GM18907 (cell line): ENCODE data around the gene KRTAP29-1.
"Not testable (repeated sequence)": the region's sequence is repeated elsewhere in the genome, so short reads cannot be mapped to it uniquely, and the experiment has no call there.

Source experiments
- ATAC-seq: cut with Tn5 transposase; IDR thresholded peaks from one replicate; pipeline ENCODE4 v1.9.1; 2021; ENCODE audit warnings: mild to moderate bottlenecking, moderate library complexity; ENCODE audit not compliant: unreplicated experiment

The KRTAP29-1 gene

DNA sequence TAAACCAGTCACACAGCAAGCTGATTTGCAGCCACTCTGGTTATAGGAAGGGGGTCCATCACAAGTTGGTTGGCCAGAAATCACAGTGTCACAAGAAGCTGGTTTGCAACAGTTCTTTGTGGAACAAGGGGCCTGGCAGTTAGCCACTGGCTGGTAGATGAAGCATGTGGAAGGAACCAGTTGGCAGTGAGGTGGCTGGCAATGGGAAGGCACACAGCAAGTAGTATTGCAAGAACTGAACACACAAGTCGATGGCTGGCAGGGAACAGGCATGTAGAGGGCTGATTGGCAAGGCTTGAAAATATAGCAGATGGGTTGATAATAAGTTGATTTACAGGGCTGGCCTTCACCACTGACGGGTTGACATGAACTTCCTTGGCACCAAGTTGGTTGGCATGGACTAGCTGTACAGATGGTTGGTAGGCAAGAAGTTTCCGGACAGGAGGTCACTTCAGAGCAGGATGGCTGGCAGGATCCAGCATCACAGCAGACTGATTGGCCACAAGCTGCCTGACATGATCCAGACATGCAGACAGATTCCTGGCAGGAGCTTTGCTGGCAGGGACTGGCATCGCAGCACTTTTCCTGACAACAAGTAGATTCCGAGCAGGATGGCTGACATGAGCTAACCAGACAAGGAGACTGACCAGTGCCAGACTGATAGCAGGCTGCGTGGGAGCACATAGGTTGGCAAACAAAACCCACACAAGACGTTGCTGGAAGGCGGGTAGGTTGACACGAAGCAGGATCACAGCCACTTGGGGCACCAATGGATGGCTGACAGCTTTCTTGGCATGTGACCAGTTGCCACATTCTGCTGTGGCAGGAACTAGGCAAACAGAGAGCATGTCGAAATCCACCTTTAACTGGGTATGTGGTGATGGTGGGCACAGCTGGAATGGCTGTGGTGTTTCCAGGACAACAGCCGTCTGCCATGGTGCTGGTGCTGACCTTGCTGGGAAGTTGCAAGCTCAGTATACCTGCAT is at the start of gene KRTAP29-1:
Gene KRTAP29-1 (minus strand): TSS at position 936 of the 986 bp plus-strand sequence. CDS start 0 bp downstream, at position 936.
- ATAC-seq, result no peak

DNA sequence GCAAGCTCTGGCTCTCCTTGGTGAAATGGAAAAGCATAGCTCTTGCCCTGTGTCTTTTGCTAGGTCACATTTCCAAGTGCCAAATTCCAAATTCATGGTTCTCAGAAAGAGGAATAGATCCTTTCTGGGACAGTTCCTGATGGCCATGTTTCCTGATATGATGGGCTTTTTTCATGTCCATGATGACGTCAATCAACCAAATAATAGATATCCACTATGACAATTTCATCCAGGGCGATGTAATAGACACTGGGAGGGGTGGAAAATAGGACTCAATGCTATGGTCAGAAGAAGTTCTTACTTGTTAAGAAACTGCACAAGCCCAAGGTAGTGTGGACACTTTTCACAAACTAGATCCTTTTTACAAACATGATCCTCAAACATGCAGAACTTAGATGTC is 48.5 kb upstream of the KRTAP29-1 start:
- no peak for ATAC-seq

DNA sequence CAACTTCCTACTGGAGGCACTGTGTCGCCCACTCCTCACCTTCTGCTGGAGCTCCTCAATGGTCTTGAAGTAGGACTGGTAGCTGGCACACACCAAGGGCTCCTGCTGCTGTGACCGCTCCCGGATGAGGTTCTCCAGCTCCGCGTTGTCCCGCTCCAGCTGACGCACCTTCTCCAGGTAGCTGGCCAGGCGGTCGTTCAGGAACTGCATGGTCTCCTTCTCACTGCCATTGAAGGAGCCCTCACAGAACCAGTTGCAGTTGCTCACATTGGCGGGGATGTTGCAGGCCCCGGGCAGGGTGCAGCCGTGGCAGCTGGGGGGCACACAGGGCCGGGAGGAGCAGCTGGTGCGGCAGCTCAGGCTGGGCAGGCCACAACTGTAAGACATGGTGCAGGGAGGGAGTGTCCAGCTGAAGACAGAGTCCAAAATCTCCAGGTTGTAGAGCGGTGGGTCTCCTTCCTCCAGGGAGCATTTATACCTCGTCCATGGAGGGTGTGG is 47.8 kb upstream of the KRTAP29-1 start, which contains the start of gene KRT33A:
Gene KRT33A (minus strand): TSS at position 448 of the 498 bp plus-strand sequence. CDS start 61 bp downstream, at position 387.
- ATAC-seq, result not testable (repeated sequence)

DNA sequence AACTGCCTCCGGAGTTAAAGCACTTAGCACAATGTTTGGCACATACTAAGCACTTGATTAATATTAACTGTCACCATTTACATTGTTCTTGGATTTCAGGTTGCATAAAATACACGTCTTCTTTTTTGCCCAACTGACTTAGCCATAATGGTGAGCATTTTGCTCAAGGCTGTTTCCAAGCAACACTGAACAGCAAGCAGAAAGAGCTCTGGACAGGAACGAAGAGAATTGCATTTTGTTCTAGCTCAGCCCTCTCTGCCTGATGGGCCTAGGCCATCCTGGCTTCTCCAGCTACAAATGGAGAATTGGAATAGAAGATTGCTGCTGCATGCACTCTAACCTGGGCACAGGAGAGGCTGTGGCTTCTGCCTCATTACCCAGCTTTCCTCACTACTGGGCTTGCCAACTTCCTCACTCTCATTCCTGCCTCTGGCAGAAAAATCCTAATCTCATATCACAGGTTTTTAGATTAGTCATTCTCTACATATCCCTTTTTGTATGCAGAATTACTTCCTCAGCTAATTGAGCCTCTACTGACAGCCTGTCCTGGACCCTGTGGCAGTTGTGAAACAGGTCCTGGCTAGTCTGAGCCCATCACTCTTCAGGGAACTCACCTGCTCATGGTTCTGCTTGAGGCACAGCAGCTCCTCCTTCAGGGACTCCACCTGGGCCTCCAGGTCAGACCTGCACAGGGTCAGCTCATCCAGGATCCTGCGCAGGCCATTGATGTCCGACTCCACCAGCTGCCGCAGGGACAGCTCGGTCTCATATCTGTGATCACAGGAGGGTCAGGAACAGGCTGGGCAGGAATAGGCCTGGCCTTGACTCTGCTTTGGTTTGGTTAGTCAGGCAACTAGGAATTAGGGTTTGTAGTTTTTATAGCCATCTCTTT is 45.5 kb upstream of the KRTAP29-1 start:
- no peak for ATAC-seq

DNA sequence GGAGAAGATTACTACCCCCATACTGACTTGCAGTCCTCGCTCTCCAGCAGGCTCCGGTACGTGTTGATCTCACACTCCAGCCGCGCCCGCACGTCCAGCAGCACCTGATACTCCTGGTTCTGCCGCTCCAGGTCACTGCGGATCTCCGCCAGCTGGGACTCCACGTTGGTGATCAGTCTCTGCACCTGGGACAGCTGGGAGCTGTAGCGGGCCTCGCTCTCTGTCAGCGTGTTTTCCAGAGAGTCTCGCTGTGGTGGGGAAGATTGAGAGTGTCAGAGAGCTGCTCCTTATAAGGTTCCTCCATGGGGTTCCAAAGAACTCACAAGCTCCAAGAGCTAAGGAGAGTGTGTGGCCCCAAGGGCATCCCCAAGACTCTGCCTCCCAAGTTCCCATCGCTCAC is 43.8 kb upstream of the KRTAP29-1 start:
- ATAC-seq, result not testable (repeated sequence)

DNA sequence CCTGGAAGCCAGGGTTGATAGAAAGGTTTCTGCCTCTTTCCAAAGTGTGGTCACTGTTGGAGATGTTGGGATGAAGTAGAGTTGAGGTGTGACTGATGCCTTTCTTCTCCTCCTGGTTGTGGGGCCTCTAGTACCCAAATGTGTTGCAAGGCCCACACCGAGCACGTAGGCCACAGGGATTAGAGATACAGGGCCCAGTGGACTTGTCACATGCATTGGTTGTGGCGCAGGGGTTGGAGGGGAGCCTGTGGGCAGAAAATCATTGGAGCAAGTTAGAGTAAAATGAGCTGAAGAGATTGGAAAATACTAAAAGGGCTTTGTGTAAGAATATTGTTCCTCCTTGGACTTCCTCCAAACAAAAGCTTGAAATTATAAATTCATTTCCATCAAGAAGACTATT is 43.3 kb upstream of the KRTAP29-1 start:
- ATAC-seq, result no peak

- no peak for ATAC-seq
Observed at GRCh38 chr17:41343029-41343428, 40.4 kb upstream of the KRTAP29-1 start.

DNA sequence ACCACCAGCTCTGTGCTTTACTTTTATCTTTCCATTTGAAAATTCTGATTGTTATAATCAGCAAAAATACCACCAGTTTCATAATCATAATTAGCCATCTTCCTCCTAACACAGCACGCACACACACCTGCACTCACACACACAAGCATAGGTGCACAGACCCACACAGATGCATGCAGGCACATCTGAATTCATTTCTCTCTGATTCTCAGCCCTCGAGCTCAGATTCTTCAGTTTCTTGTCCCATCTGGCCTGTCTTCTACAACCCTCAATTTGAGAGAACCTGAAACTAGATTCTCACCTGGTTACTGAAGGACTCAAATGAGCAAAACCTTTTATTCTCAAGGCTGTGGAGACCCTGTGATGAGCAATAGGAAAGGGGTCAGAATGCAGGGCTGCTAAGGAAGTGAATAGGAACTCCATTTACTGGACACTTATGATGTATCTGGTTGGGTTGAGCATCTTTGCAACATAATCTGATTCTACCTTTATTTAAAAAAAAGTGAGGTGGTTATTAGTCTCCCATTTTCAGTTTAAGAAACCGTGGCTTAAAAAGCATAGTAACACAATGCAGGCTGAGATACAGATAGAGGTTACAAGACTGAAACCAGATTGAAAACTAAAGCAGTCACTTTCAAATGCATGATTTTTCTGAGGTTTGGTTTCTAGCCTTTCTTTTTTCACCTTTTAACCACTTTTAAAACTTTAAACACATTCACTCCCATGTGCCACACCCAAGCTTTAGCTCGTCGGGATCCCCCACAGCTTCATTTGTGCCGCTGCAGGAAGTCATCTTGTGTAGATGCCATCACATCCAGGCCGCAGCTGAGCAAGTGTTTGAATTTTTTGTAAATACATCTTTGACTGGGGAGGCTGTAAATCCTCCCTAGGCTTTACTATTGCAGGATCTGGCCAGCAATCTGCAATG is 38.5 kb upstream of the KRTAP29-1 start:
- ATAC-seq, result peak; percentile 38

GRCh38 chr17:41340494-41340893 is 37.8 kb upstream of the KRTAP29-1 start:
- peak; percentile 40 for ATAC-seq

DNA sequence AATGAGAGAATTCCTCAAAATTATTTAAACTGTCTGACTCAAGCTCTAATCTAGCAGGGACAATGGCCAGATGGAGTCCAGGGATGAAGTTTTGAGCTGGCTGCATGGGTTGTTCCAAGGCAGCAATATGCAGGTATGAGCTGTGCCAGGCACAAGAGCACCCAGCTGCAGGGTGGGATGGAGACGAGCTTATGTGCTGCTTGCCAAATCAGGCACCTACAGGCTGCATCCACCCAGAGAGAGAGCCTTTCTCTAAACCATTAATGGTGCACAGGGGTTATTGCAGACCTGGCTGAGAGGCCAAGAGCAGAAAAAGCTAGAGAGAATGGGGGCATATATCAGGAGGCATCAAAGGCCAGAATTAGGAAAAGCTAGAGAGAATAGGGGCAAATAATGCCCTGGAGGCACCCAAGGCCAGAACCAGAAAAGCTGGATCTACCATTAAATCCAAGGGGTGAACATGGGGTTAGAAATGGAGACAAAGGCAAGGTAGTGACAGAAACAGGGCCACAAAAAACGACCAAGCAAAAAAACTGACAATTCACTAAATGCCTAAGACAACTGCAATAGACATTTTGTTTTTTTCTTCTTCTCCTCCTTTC is 37.0 kb upstream of the KRTAP29-1 start:
- no peak for ATAC-seq

DNA sequence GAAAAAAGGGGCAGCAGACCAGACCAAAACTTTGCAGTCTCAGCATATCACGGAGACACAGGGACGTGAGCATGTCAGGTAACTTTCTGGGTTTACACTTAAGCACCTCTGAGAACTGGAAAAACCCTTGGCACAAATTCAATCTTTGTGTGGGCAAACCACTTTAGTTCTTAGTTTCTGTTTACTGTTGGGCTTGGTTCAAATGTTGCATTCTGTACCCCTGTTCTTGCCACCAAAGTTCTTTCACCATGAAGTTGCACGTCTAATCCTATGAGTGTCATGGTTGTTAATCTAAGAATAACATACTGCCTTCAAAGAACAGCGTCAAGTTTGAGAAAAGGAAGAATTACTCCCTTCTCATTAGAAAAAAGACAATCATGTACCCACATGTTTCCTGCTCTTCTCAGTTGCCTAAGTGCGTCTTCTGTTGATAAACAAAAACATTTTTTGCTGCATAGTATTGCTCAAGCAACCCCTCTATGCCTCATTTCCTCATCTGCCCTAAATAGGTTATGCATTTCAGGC is 36.4 kb upstream of the KRTAP29-1 start:
- ATAC-seq, result peak; percentile 53

DNA sequence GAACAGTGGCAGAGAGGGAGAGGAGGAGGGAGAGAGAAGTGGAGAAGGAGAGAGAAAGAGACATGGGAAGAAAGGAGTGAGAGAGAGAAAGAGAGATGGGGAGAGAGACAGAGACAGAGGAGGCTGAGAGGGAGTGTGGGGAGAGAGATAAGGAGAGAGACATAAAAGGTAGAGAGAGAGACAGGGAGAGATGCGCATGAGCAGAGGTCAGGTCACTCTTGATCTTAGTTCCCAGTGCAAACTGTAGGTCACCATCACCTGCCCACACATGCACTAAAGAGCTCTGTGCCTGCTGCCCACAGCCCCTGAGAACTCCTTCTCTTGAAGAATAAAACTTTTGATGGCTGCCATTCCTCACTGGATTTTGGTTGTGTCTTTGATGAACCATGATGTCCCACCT is 33.1 kb upstream of the KRTAP29-1 start:
- no peak for ATAC-seq

DNA sequence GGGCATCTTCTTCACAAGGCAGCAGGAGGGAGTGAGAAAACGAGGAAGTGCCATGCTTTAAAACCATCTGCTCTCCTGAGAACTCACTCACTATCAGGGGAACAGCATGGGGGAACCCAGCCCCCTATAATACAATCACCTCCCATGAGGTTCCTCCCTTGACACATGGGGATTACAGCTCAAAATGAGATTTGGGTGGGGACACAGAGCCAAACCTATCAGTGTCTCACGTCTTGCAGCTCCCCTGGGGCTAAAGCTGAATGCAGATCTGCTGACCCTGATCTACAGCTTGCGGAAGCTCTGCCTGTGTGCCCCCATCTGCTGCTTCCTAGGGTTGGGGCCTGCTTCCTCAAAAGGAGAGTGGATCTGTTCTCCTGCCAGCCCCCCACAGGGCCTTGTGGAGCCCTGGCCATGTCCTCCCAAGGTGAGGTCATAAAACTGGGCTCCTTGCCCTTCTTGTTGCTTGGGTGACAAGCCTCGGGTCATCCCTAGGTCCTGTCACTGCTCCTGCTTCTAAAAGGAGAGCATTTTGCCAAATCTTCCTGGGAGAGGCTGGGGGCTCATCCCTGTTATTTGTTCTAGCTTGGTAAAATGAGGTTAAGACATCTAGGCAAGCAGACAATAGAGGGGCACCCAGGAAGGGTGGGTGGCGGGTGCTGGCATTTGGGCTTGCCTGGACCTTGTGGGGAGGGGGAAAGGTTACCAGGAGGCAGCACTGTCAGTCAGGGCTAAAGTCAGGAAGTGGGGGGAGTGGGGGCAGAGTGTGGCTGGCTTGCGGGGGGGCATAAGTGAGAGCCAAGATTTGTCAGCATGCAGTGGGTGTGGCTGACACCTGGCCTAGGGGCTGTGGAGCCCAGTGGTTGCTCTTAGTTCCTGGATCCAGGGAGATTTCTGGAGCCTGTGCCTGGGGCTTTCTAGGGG is 32.0 kb upstream of the KRTAP29-1 start:
- ATAC-seq, result no peak

- no peak for ATAC-seq
Observed at GRCh38 chr17:41333836-41334235, 31.2 kb upstream of the KRTAP29-1 start.

GRCh38 chr17:41333098-41333497 is 30.4 kb upstream of the KRTAP29-1 start:
- no peak for ATAC-seq

DNA sequence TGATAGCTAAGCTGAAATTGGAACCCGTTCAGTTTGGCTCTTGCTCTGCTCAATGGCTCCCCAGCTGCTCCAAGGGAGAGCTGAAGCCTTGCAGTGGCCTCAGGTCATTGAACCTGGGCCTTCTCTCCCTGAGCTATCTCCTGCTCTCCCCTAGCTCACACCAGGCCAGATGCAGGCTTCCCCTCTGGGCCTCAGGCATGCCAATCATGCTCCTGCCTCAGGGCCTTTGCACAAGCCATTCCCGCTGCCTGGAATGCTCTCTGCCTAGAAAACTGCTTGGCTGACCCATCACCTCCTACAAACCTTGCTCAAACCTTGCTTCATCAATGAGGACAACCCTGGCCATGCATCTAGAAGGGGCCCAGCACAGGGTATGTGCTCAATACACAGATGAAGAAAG is 29.6 kb upstream of the KRTAP29-1 start:
- no peak for ATAC-seq

DNA sequence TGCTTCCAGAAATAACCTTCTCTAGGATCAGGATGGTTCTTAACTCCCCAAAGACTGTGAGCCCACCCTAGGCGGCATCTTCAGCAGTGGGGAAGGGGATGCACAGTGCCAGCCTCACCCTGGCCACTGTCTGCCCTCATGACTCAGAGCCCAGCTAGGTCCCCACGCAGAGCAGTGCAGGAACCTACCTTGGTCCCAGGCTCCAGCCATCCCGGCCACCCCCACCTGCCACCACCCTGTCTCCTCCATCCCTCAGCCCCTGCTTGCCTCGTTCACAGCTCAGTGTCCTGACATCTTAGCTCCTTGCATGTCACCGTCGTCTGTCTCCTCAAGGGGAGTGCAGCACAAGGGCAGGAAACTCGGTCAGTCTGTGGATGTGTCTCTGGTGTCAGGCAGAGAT is 29.0 kb upstream of the KRTAP29-1 start:
- ATAC-seq, result no peak

DNA sequence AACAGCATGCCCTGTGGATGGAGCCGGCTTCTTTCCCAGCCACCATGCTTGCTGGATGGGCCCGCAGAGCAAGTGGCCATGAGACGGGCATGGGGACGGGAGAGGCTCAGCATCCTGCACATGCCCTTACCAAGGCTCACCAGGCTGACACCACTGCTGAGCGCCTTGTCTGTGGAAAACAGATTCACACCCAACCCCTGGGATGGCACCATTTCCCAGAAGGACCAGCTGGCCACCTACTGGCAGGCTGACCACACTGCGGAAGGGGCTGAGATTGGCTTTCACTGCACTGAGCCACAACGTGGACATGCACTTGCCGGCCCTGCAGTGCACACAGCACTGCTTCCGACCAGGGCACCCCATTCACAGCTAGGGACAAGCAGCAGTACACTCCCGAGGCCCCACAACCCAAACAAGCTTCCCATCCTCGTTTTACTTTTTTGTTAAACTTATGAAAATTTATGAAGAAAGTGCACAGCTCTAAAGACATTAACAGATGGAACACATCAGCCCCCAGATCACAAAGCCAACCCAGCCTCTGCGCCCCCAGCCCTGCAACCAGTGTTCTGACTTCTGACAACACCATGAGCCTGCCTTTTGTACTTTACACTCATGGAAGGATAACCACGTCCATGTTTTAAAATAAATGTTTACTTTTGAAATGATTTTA is 26.8 kb upstream of the KRTAP29-1 start:
- no peak for ATAC-seq
